Right lobe of liver (tissue), 6 donors: ENCODE measurements around the gene ITFG2. TPM values are rescaled to one million over a fixed set of nuclear protein-coding genes. Genes with fewer than 3 reads are reported as not detected.
A peak's percentile ranks its signal among the peaks of the same experiment; 100 is the strongest.

Experiments
- ATAC-seq, 4 donors: fragments of 200-7000 bp; cut with Tn5 transposase; one replicate each; pipeline ENCODE4 v1.9.1; 2020; ENCODE audit warnings: mild to moderate bottlenecking in 4 of 4, moderate library complexity in 4 of 4
- DNase-seq, 3 donors: peaks; one replicate each; pipeline ENCODE4 v3.0.0-alpha.2; 2020
- H3K27ac ChIP-seq, 3 donors: fragments of 200-600 bp; one replicate each; pipeline ENCODE4 v1.8.0; 2022
- H3K27me3 ChIP-seq, 2 donors: fragments of 200-600 bp; one replicate each; pipeline ENCODE4 v1.8.0; 2022
- H3K36me3 ChIP-seq, 4 donors: fragments of 200-600 bp; sonication (generic) in 1 of 4; one replicate each; pipeline versions ENCODE4 v1.5.1 to v1.8.0; 2017 to 2022; ENCODE audit warnings: control low read depth in 1 of 4
- H3K4me1 ChIP-seq, 4 donors: fragments of 200-600 bp; sonication (generic) in 1 of 4; one replicate each; pipeline versions ENCODE4 v1.5.1 to v1.8.0; 2017 to 2022; ENCODE audit warnings: control low read depth in 1 of 4
- H3K4me3 ChIP-seq, 3 donors: fragments of 200-600 bp; one replicate each; pipeline ENCODE4 v1.8.0; 2022
- H3K9me3 ChIP-seq, 4 donors: fragments of 200-600 bp; sonication (generic) in 1 of 4; one replicate each; pipeline versions ENCODE4 v1.5.1 to v1.8.0; 2017 to 2022; ENCODE audit warnings: control low read depth in 1 of 4
- POLR2A ChIP-seq: fragments of 450-650 bp; IDR thresholded peaks from one replicate; pipeline ENCODE4 v1.6.1; 2017; ENCODE audit warnings: antibody characterized with exemption, mild to moderate bottlenecking
- WGBS: methylation state at CpG from one replicate; pipeline ENCODE4 v1.1.6; 2018; ENCODE audit warnings: low coverage, low lambda C conversion rate; ENCODE audit not compliant: insufficient coverage; ENCODE audit errors: missing lambda C conversion rate; 5-methylcytosine and 5-hydroxymethylcytosine counted together
- intact Hi-C, 2 donors: fragments of 100-400 bp; cut with DNase I; formaldehyde crosslinking; loops; one replicate each; pipeline versions ENCODE4 v1.11.2 to v1.14.1; 2022
- total RNA-seq, 6 experiments: library from RNA; depleted of rRNA in 2 of 6; stranded (reverse); fragments of >200 nt in 2 of 6; fragmentation: NEBNext Ultra II Directional in 3 of 6; extraction: Animal tissue kit (Norgen Biotek cat#: 25700) in 3 of 6; gene quantifications; one replicate each; pipeline versions ENCODE4 v1.1.0 to v1.2.4, GENCODE V29; 2016 to 2023
- TF ChIP-seq, protein P1 (sequence below), 4 donors: fragments of 200-600 bp in 3 of 4; fragments of 450-650 bp in 1 of 4; IDR thresholded peaks; one replicate each; pipeline versions ENCODE4 v1.5.1 to v1.8.0; 2016 to 2022; ENCODE audit warnings: antibody characterized with exemption in 4 of 4, mild to moderate bottlenecking in 2 of 4
- donor health status: DM: no; HTN: yes; CAD: no.
- donor health status: DM: no; HTN: no; CAD: no.
- donor health status: DM: no; HTN: no; CAD: no.
- donor health status: DM: no; HTN: yes; CAD: no.
- donor health status: DM: no; HTN: yes; CAD: no.

Gene ITFG2
- total RNA-seq, 6 experiments from 2014 or later = 11.3 to 20.5 (median 14.4) TPM

DNA sequence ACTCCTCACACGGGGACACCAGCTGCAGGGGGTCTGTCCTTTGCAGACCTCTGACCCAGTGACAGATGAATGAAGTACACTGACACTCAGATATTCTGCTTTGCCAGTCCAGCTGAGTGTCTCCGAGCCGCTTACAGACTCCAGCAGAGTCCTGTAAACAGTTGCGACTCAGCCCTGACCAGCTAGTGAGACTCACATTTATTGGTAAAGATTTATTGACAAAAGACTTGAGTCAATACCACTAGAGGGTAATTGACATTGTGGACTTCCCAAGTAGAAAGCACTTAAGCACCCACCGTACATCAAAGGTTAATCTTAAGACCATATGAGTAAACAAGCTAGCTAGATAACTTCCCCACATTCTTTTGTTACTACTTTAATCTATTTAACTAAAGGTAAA lies 27.5 kb upstream of the ITFG2 start:
- no peak for ATAC-seq
- no peaks in the 10 kb centered on the region for H3K9me3 ChIP-seq
- WGBS = 28% methylated on average over 4 of the region's 5 CpGs
- H3K27ac ChIP-seq = no peak overlapping the region
- peaks cover 0 to 4% (median 0%) of the 10 kb centered on the region in 4 donors for H3K4me1 ChIP-seq
- DNase-seq = no peak
- TF ChIP-seq POLR2A = no peak
- TF ChIP-seq, protein P1, sequence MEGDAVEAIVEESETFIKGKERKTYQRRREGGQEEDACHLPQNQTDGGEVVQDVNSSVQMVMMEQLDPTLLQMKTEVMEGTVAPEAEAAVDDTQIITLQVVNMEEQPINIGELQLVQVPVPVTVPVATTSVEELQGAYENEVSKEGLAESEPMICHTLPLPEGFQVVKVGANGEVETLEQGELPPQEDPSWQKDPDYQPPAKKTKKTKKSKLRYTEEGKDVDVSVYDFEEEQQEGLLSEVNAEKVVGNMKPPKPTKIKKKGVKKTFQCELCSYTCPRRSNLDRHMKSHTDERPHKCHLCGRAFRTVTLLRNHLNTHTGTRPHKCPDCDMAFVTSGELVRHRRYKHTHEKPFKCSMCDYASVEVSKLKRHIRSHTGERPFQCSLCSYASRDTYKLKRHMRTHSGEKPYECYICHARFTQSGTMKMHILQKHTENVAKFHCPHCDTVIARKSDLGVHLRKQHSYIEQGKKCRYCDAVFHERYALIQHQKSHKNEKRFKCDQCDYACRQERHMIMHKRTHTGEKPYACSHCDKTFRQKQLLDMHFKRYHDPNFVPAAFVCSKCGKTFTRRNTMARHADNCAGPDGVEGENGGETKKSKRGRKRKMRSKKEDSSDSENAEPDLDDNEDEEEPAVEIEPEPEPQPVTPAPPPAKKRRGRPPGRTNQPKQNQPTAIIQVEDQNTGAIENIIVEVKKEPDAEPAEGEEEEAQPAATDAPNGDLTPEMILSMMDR (IDR thresholded peaks at IDR 0.05) = no peak
- no peaks in the 10 kb centered on the region for H3K27me3 ChIP-seq
- no peak overlapping the region for H3K4me3 ChIP-seq
- no peaks in the 10 kb centered on the region for H3K36me3 ChIP-seq
- intact Hi-C loops = no loop called here

DNA sequence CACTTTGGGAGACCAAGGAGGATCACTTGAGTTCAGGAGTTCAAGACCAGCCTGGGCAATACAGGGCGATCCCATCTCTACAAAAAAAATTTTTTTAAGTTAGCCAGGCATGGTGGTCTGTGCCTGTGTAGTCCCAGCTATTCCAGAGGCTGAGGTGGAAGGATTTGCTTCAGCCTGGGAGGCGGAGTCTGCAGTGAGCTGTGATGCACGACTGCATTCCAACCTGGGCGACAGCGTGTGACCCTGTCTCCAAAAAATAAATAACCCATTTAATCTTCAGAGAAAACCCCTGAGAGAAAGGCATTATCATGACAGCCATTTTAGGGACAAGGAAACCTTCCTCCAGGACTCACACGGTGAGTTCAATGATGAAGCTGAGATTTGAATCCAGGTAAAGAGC lies 21.4 kb upstream of the ITFG2 start:
- TF ChIP-seq, protein P1 (IDR thresholded peaks at IDR 0.05) = no peak
- no peak for TF ChIP-seq POLR2A
- peak in 1 of 3 donors; percentile 10 for DNase-seq
- no peaks in the 10 kb centered on the region for H3K36me3 ChIP-seq
- no peaks in the 10 kb centered on the region for H3K9me3 ChIP-seq
- no peak overlapping the region for H3K27ac ChIP-seq
- no peak for ATAC-seq
- H3K27me3 ChIP-seq = no peaks in the 10 kb centered on the region
- intact Hi-C loops = no loop called here
- H3K4me1 ChIP-seq = peaks cover 0 to 6% (median 0%) of the 10 kb centered on the region in 4 donors
- WGBS = 84% methylated on average over 6 of the region's 6 CpGs
- no peak overlapping the region for H3K4me3 ChIP-seq

DNA sequence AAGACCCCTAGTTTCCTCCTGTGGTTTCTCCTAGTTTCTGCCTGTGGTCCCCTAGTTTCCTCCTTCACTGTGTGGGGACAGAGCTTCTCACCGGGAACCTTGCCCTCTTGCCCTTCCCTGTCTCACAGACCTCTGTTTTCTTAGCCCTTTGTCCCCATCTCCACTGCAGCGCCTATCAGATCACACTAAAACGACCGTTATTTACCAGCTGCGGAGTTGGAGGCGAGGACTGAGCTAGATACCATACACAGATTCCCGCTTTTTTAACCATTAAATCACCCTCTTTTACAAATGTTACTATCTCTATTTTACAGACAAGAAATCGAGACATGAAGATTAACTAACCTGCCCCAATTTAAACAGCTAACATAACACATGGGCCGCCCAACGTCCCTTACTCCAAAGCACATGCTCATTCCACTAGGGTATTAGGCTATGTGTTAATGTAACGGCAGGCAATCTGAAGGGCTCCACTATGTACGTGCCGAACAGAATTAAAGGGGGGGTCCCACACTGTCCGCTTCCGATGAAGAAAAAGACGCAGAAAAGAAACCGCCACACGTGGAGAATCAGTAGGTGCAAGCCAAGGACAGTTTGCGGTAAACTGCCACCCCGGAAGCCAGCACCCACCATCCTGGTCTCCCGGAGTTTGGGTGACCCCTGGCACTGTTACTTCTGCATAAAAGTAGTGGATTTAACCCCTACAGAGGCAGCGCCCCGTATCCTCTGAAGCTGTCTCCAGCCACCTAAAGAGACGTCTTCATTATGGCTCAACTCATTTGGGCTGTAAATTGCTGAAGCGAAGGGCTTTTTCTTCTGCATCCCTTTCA lies 19.6 kb upstream of the ITFG2 start:
- no peak overlapping the region for H3K27ac ChIP-seq
- H3K36me3 ChIP-seq = peaks cover 0 to 12% (median 2%) of the 10 kb centered on the region in 4 donors
- H3K4me3 ChIP-seq = no peak overlapping the region
- DNase-seq (peak in 1 of 3 donors; percentile 40), ATAC-seq (no peak)
- no peak for TF ChIP-seq POLR2A
- TF ChIP-seq, protein P1 (IDR thresholded peaks at IDR 0.05) = no peak
- WGBS = 69% methylated on average over 21 of the region's 25 CpGs
- no peaks in the 10 kb centered on the region for H3K9me3 ChIP-seq
- no peaks in the 10 kb centered on the region for H3K27me3 ChIP-seq
- H3K4me1 ChIP-seq = peaks cover 0 to 24% (median 8%) of the 10 kb centered on the region in 4 donors
- intact Hi-C loops = no loop called here

DNA sequence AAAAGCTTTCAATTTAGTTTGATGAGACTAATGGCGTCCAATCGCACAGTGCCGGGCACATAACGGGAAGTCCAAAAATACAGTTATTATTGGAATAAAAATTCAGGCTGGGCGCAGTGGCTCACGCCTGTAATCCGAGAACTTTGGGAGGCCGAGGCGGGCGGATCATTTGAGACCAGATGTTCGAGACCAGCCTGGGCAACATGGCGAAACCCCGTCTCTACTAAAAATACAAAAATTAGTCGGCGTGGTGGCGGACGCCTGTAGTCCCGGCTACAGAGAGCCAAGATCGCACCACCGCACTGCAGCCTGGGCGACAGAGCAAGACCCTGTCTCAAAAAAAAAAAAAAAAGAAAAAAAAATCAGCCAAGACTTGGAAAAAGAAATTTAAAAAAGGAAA lies 18.9 kb upstream of the ITFG2 start:
- Histone ChIP-seq H3K4me1 (peaks cover 0 to 25% (median 8%) of the 10 kb centered on the region in 4 donors), H3K36me3 (peaks cover 0 to 19% (median 6%) of the 10 kb centered on the region in 4 donors), H3K27ac (no peak overlapping the region), H3K9me3 (no peaks in the 10 kb centered on the region), H3K27me3 (no peaks in the 10 kb centered on the region), H3K4me3 (no peak overlapping the region)
- ATAC-seq (no peak), DNase-seq (peak in 1 of 3 donors; percentile 44)
- WGBS = 94% methylated on average over 8 of the region's 21 CpGs
- intact Hi-C loops = no loop called here
- TF ChIP-seq POLR2A = no peak
- TF ChIP-seq, protein P1 (IDR thresholded peaks at IDR 0.05) = no peak
